HEK293 (cell line): ENCODE results near the gene CRMP1.

Source experiments
- SP2 ChIP-seq: fragments of 450-650 bp; formaldehyde crosslinking; IDR thresholded peaks from 2 replicates; pipeline ENCODE4 v1.5.1; 2016; ENCODE audit warnings: missing biosample characterization, missing genetic modification characterization
- ZNF121 ChIP-seq: fragments of 450-650 bp; formaldehyde crosslinking; IDR thresholded peaks from 2 replicates; pipeline ENCODE4 v1.5.1; 2016; ENCODE audit warnings: missing biosample characterization, missing genetic modification characterization
- ZNF140 ChIP-seq: fragments of 450-650 bp; formaldehyde crosslinking; IDR thresholded peaks from 2 replicates; pipeline ENCODE4 v1.5.1; 2016; ENCODE audit warnings: missing biosample characterization, missing genetic modification characterization
- ZNF274 ChIP-seq, 2 experiments: fragments of 200-500 bp in 1 of 2; fragments of 450-650 bp in 1 of 2; sonication (Bioruptor generic) in 1 of 2; formaldehyde crosslinking in 1 of 2; IDR thresholded peaks; 2 replicates each; pipeline versions ENCODE4 v1.5.1 to v1.6.1; 2014 to 2016; ENCODE audit warnings: borderline replicate concordance in 1 of 2, inconsistent platforms in 1 of 2, low read length in 1 of 2, missing biosample characterization in 1 of 2, missing genetic modification characterization in 1 of 2
- ZNF311 ChIP-seq: fragments of 450-650 bp; formaldehyde crosslinking; IDR thresholded peaks from 2 replicates; pipeline ENCODE4 v1.5.1; 2017; ENCODE audit warnings: missing biosample characterization, missing genetic modification characterization, borderline replicate concordance
- ZNF501 ChIP-seq: fragments of 450-650 bp; formaldehyde crosslinking; IDR thresholded peaks from 2 replicates; pipeline ENCODE4 v1.5.1; 2016; ENCODE audit warnings: missing biosample characterization, missing genetic modification characterization
- ZNF561 ChIP-seq: fragments of 450-650 bp; IDR thresholded peaks from 2 replicates; pipeline ENCODE4 v1.5.1; 2018; ENCODE audit warnings: missing biosample characterization, missing genetic modification characterization, borderline replicate concordance
- TF ChIP-seq, protein P1 (sequence below): fragments of 450-650 bp; formaldehyde crosslinking; IDR thresholded peaks from 2 replicates; pipeline ENCODE4 v1.5.1; 2016; ENCODE audit warnings: missing biosample characterization, missing genetic modification characterization

DNA sequence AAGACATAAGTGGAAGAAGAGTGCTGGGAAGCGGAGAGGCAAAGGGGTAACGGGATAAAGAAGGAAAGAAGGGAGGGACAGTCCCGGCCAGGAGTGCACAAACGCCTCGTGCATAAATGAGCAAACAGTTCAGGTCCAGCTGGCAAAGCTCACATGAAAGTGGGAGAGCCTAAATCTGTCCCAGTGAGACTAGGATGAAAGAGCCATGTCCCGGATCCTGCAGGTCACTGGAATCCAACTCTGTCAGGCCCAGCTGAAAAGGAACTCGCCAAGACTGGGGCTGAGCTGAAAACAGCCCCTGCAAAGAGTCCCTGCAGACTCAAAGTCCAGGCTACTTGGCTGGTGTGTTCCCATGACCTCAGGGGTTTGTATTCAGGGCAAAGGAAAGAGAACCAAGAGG, 38.0 kb upstream of the CRMP1 start:
- TF ChIP-seq, protein P1, sequence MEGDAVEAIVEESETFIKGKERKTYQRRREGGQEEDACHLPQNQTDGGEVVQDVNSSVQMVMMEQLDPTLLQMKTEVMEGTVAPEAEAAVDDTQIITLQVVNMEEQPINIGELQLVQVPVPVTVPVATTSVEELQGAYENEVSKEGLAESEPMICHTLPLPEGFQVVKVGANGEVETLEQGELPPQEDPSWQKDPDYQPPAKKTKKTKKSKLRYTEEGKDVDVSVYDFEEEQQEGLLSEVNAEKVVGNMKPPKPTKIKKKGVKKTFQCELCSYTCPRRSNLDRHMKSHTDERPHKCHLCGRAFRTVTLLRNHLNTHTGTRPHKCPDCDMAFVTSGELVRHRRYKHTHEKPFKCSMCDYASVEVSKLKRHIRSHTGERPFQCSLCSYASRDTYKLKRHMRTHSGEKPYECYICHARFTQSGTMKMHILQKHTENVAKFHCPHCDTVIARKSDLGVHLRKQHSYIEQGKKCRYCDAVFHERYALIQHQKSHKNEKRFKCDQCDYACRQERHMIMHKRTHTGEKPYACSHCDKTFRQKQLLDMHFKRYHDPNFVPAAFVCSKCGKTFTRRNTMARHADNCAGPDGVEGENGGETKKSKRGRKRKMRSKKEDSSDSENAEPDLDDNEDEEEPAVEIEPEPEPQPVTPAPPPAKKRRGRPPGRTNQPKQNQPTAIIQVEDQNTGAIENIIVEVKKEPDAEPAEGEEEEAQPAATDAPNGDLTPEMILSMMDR (tag by site-specific recombination): no peak
- TF ChIP-seq ZNF311: no peak
- TF ChIP-seq ZNF140 (tag by site-specific recombination): no peak
- TF ChIP-seq ZNF274 (IDR thresholded peaks at IDR 0.05; ENCODE audit: low read length): no peak
- TF ChIP-seq ZNF274 (tag by site-specific recombination; IDR thresholded peaks at IDR 0.05; ENCODE audit: borderline replicate concordance): no peak
- no peak for TF ChIP-seq ZNF501
- TF ChIP-seq SP2 (tag by site-specific recombination): no peak
- no peak for TF ChIP-seq ZNF561 (tag by site-specific recombination)
- no peak for TF ChIP-seq ZNF121
